Esophagus squamous epithelium (tissue), 5 donors: ENCODE results near the gene GPR143. TPM values are rescaled to one million over a fixed set of nuclear protein-coding genes. Genes with fewer than 3 reads are reported as not detected.

Experiments
- DNase-seq: peaks from one replicate; lab custom pipeline; 2025; lab: John Stamatoyannopoulos, UW
- H3K27ac ChIP-seq, 4 donors: fragments of 200-600 bp; sonication (generic); one replicate each; pipeline ENCODE4 v1.5.1; 2016 to 2019; ENCODE audit warnings: mild to moderate bottlenecking in 1 of 4
- H3K27me3 ChIP-seq, 4 donors: fragments of 200-600 bp; sonication (generic); 1 replicate in 3 of 4; 2 replicates in 1 of 4; pipeline versions ENCODE4 v1.5.1 to v1.6.0; 2017 to 2021; ENCODE audit warnings: antibody characterized with exemption in 1 of 4
- H3K36me3 ChIP-seq, 3 donors: fragments of 200-600 bp; sonication (generic); one replicate each; pipeline ENCODE4 v1.5.1; 2016 to 2019
- H3K4me1 ChIP-seq, 3 donors: fragments of 200-600 bp; sonication (generic); one replicate each; pipeline ENCODE4 v1.5.1; 2017 to 2019
- H3K4me3 ChIP-seq, 4 donors: fragments of 200-600 bp; sonication (generic); 1 replicate in 3 of 4; 2 replicates in 1 of 4; pipeline ENCODE4 v1.5.1; 2016 to 2019; ENCODE audit warnings: mild to moderate bottlenecking in 2 of 4, moderate library complexity in 1 of 4
- H3K9me3 ChIP-seq, 3 donors: fragments of 200-600 bp; sonication (generic); one replicate each; pipeline ENCODE4 v1.5.1; 2016 to 2019
- CTCF ChIP-seq, 6 experiments: fragments of 450-650 bp in 4 of 6; fragments of 200-600 bp in 2 of 6; sonication (generic) in 2 of 6; IDR thresholded peaks; one replicate each; pipeline ENCODE4 v1.5.1; 2016 to 2019; ENCODE audit warnings: antibody characterized with exemption in 6 of 6, mild to moderate bottlenecking in 4 of 6, moderate library complexity in 4 of 6
- POLR2A ChIP-seq, 4 donors: fragments of 450-650 bp; IDR thresholded peaks; one replicate each; pipeline ENCODE4 v1.6.1; 2017; ENCODE audit warnings: antibody characterized with exemption in 4 of 4, mild to moderate bottlenecking in 4 of 4, moderate library complexity in 3 of 4
- WGBS, 2 donors: methylation state at CpG; one replicate each; pipeline ENCODE4 v1.1.5; 2018; 5-methylcytosine and 5-hydroxymethylcytosine counted together
- intact Hi-C: fragments of 100-400 bp; cut with DNase I; formaldehyde crosslinking; loops from one replicate; pipeline ENCODE4 v1.15.0; 2022
- total RNA-seq, 4 donors: library from RNA; depleted of rRNA; stranded (reverse); fragments of >200 nt; gene quantifications; one replicate each; pipeline ENCODE4 v1.1.0, GENCODE V29; 2016
- donor health status: DM: yes; HTN: yes; CAD: no.

GPR143 gene
- total RNA-seq, 4 donors from 2014 or later = 0.68 to 3.9 (median 1.8) TPM

- Histone ChIP-seq H3K4me3 (no peak overlapping the region), H3K27ac (no peak overlapping the region), H3K4me1 (no peaks in the 10 kb centered on the region), H3K36me3 (no peaks in the 10 kb centered on the region), H3K9me3 (peaks cover 0 to 3% (median 0%) of the 10 kb centered on the region in 3 donors), H3K27me3 (no peaks in the 10 kb centered on the region)
- DNase-seq = no peak
- 51 to 77% methylated on average over 5 to 6 of the region's 11 CpGs for WGBS, 2 donors
- TF ChIP-seq CTCF (IDR thresholded peaks at IDR 0.05) (no peak), POLR2A (IDR thresholded peaks at IDR 0.05) (no peak)
- intact Hi-C loops = no loop called here
Measured at GRCh38 chrX:9749146-9749692, 16.4 kb downstream of the GPR143 start.

- intact Hi-C loops = no loop called here
- Histone ChIP-seq H3K36me3 (no peaks in the 10 kb centered on the region), H3K27me3 (no peaks in the 10 kb centered on the region), H3K4me3 (no peak overlapping the region), H3K4me1 (no peaks in the 10 kb centered on the region), H3K27ac (no peak overlapping the region), H3K9me3 (peaks cover 0 to 3% (median 0%) of the 10 kb centered on the region in 3 donors)
- no peak for TF ChIP-seq POLR2A (IDR thresholded peaks at IDR 0.05)
- no peak for TF ChIP-seq CTCF (IDR thresholded peaks at IDR 0.05)
- no peak for DNase-seq
- WGBS, 2 donors = 86 to 91% methylated on average over 4 of the region's 4 CpGs
Measured at GRCh38 chrX:9747644-9748043, 18.0 kb downstream of the GPR143 start.

GRCh38 chrX:9746148-9746888 is 19.3 kb downstream of the GPR143 start:
- H3K36me3 ChIP-seq = no peaks in the 10 kb centered on the region
- 9 to 25% methylated on average over 3 of the region's 3 CpGs for WGBS, 2 donors
- no peaks in the 10 kb centered on the region for H3K27me3 ChIP-seq
- peaks cover 0 to 3% (median 0%) of the 10 kb centered on the region in 3 donors for H3K9me3 ChIP-seq
- no peak for DNase-seq
- no peak for TF ChIP-seq CTCF (IDR thresholded peaks at IDR 0.05)
- no peak for TF ChIP-seq POLR2A (IDR thresholded peaks at IDR 0.05)
- intact Hi-C loops = no loop called here
- no peak overlapping the region for H3K4me3 ChIP-seq
- peak overlapping the region in 2 of 4 donors; percentile 6 to 33 for H3K27ac ChIP-seq
- no peaks in the 10 kb centered on the region for H3K4me1 ChIP-seq

GRCh38 chrX:9745417-9746115 is 20.1 kb downstream of the GPR143 start:
- H3K27me3 ChIP-seq = no peaks in the 10 kb centered on the region
- H3K4me3 ChIP-seq = no peak overlapping the region
- 7 to 34% methylated on average over 3 of the region's 11 CpGs for WGBS, 2 donors
- no peaks in the 10 kb centered on the region for H3K4me1 ChIP-seq
- H3K36me3 ChIP-seq = no peaks in the 10 kb centered on the region
- peaks cover 0 to 3% (median 0%) of the 10 kb centered on the region in 3 donors for H3K9me3 ChIP-seq
- DNase-seq = no peak
- H3K27ac ChIP-seq = peak overlapping the region in 2 of 4 donors; percentile 6 to 33
- intact Hi-C loops = no loop called here
- TF ChIP-seq CTCF (IDR thresholded peaks at IDR 0.05) (no peak), POLR2A (IDR thresholded peaks at IDR 0.05) (no peak)

GRCh38 chrX:9739130-9739529 is 26.5 kb downstream of the GPR143 start:
- Histone ChIP-seq H3K36me3 (no peaks in the 10 kb centered on the region), H3K4me1 (no peaks in the 10 kb centered on the region), H3K27me3 (no peaks in the 10 kb centered on the region), H3K27ac (no peak overlapping the region), H3K4me3 (no peak overlapping the region), H3K9me3 (no peaks in the 10 kb centered on the region)
- intact Hi-C loops = no loop called here
- TF ChIP-seq CTCF (IDR thresholded peaks at IDR 0.05) = no peak
- TF ChIP-seq POLR2A (IDR thresholded peaks at IDR 0.05) = no peak
- WGBS, 2 donors = 75 to 79% methylated on average over 1 to 2 of the region's 5 CpGs
- no peak for DNase-seq
